ENCODE data around the gene ALDH7A1. TPM values are rescaled to one million over a fixed set of nuclear protein-coding genes. Genes with fewer than 3 reads are reported as not detected.
"Not testable (repeated sequence)": the region's sequence is repeated elsewhere in the genome, so short reads cannot be mapped to it uniquely, and the experiment has no call there.

The ALDH7A1 gene
- total RNA-seq, 1 donor from 2014 or later, result 35.5 TPM

DNA sequence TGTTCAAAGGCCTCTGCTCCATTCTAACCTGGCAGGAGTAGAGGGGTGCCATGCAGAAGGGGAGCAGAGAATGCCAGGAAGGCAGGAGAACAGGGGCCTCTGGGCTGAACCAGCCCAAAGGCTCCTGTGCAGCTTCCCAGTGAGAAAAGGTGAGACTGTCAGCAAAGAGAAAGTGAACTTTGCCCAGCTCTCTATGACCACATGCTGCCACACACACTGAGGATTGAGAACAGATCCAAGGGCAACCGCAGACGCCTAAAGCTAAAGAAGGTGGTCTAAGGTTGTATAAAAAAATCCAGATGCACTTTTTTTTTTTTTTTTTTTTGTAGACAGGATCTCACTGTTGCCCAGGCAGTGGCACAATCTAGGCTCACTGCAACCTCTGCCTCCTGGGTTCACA lies 51.4 kb downstream of the ALDH7A1 start:
- no peak for DNase-seq (ENCODE audit: missing footprints)
- intact Hi-C loops (cut with DNase I), result loop anchor here (5.0 kb wide), 1 partner anchor 49 kb away; no protein-coding TSS in a partner anchor
- no peak for ATAC-seq

GRCh38 chr5:126543009-126543408 lies 52.0 kb downstream of the ALDH7A1 start:
- intact Hi-C loops (cut with DNase I), result loop anchor here (5.0 kb wide), 1 partner anchor 49 kb away; no protein-coding TSS in a partner anchor
- DNase-seq (ENCODE audit: missing footprints) (no peak), ATAC-seq (no peak)

GRCh38 chr5:126542441-126542840 lies 52.6 kb downstream of the ALDH7A1 start:
- ATAC-seq (no peak), DNase-seq (ENCODE audit: missing footprints) (no peak)
- intact Hi-C loops (cut with DNase I), result loop anchor here (5.0 kb wide), 1 partner anchor 50 kb away; no protein-coding TSS in a partner anchor

- ATAC-seq (no peak), DNase-seq (ENCODE audit: missing footprints) (no peak)
- intact Hi-C loops (cut with DNase I), result loop anchor here (5.0 kb wide), 1 partner anchor 52 kb away; no protein-coding TSS in a partner anchor
These were observed 54.4 kb downstream of the ALDH7A1 start for GRCh38 chr5:126540631-126541030.

DNA sequence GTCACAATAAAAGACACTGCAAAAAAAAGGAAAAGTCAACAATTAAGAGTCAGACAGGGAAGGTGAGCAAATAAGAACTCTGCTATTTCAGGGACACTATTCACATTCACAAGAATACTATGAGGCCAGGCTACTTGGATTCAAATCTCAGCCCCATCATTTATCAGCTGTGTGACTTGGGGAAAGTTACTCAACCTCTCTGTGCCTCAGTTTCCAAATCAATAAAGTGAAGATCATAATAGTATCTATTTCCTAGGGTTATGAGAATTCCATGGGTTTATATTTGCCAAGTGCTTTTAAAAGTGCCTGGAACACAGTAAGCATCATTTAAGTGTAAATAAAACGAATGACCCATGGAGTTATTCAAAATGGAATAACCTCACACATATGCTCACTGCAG lies 56.4 kb downstream of the ALDH7A1 start:
- ATAC-seq (no peak), DNase-seq (ENCODE audit: missing footprints) (no peak)
- intact Hi-C loops (cut with DNase I), result loop anchor here (5.0 kb wide), 3 partner anchors 36 to 201 kb away; partner anchors contain the start of gene GRAMD2B

GRCh38 chr5:126536874-126537273 lies 58.1 kb downstream of the ALDH7A1 start:
- intact Hi-C loops (cut with DNase I), result loop anchor here (5.0 kb wide), 3 partner anchors 35 to 200 kb away; partner anchors contain the start of gene GRAMD2B
- peak; percentile 45 for DNase-seq (ENCODE audit: missing footprints)
- no peak for ATAC-seq

- DNase-seq (ENCODE audit: missing footprints) (no peak), ATAC-seq (no peak)
- intact Hi-C loops (cut with DNase I), result loop anchor here (5.0 kb wide), 3 partner anchors 34 to 199 kb away; partner anchors contain the start of gene GRAMD2B
These were observed 59.0 kb downstream of the ALDH7A1 start for GRCh38 chr5:126535856-126536545.

DNA sequence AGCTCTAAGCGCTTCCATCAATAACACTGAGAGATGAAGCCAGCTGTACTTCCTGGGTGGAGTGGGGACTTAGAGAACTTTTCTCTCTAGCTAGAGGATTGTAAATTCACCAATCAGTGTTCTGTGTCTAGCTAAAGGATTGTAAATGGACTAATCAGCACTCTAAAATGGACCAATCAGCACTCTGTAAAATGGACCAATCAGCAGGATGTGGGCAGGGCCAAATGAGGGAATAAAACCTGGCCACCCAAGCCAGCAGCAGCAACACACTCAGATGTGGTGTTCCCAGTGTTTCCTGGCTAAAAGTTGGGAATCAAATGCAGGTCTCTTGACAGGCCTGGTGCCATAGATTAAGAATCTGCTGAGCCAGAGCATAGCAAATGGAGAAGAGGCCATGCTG lies 60.5 kb downstream of the ALDH7A1 start:
- ATAC-seq (no peak), DNase-seq (ENCODE audit: missing footprints) (no peak)
- intact Hi-C loops (cut with DNase I), result no loop called here

DNA sequence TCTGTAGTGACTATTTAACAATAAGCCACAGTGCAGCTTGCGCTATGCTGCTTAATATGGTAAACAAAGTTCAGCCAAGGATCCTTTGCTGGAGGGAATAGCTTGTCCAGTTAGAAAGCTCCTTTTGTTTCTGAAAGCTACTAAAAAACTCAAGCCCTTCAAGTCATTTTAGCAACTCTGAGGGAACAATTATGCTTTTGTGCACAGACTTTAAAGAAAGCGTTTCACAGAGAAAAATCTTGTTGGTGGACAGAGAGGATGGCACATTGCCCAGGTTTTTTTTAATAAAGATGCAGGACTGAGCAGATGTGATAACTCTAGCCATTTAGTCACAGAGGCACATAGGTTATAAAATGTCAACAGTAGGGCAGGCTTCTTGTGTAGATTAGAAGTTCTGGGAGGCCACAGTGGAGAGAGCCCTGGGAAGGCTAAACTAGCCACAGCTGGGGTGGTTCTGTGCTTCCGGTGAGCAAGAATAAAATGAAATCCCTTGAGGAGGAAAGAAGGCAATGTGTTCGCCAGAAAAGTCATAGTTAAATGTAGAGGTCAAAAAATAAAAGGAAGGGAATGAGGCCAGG lies 63.4 kb downstream of the ALDH7A1 start:
- intact Hi-C loops (cut with DNase I), result no loop called here
- peak; percentile 94 for ATAC-seq

GRCh38 chr5:126527892-126528291 lies 67.1 kb downstream of the ALDH7A1 start:
- ATAC-seq (no peak), DNase-seq (ENCODE audit: missing footprints) (no peak)
- intact Hi-C loops (cut with DNase I), result no loop called here

More for the DNA sequence above, 63.4 kb downstream of the ALDH7A1 start:
- peak; percentile 53 for DNase-seq (ENCODE audit: missing footprints)

GRCh38 chr5:126527158-126527557 lies 67.9 kb downstream of the ALDH7A1 start:
- intact Hi-C loops (cut with DNase I), result no loop called here
- ATAC-seq, result no peak
- no peak for DNase-seq (ENCODE audit: missing footprints)

DNA sequence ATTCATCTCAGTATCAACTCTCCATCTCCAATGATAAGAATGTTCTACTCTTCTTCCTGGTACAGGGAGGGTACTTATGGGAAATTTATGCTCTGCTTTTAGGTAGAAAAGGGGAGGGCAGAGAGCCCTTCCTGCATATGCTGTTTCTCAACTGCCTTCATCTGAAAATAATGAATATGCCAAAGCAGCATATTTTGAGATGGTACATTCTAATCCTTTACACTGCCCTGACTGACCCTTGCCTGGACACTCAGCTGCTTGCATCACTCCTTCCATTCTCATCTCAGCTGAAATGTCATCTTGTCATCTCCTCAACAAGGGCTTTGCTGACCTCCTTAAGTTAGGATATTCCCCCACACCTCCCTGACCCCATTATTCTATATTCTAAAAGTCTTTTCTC lies 68.5 kb downstream of the ALDH7A1 start:
- no peak for DNase-seq (ENCODE audit: missing footprints)
- no peak for ATAC-seq
- intact Hi-C loops (cut with DNase I), result no loop called here

DNA sequence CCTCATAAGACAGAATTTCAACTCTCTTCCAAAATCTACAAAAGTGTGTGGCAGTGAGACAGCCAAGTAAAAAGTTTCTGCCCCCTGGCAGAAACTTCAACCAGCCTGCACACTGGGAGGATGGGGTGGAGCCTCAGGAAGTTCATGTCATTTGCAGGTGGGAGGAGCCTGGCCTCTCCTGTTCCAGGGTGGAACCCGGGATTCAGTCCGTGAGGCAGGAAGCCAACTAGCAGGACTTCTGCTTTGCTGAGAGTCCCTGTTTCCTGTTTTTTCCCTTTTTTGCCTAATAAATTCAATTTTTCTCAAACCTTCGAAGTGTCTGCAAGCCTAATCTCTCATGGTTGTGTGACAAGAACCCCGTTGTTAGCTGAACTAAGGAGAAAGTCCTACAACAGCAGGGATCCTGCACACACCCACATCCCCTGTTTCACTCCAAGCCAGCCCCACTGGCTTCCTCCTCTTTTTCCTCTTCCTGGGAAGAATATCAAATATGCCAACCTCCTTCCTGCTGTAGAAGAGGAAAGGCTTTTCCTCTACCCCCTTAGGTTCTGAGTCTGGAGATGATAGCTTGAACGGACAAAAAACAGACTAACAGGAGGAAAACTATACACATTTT lies 69.3 kb downstream of the ALDH7A1 start:
- ATAC-seq (peak; percentile 88), DNase-seq (ENCODE audit: missing footprints) (peak; percentile 81)
- intact Hi-C loops (cut with DNase I), result no loop called here

- intact Hi-C loops (cut with DNase I), result no loop called here
- ATAC-seq (peak; percentile 35), DNase-seq (ENCODE audit: missing footprints) (no peak)
These were observed 71.1 kb downstream of the ALDH7A1 start for GRCh38 chr5:126523818-126524510.

DNA sequence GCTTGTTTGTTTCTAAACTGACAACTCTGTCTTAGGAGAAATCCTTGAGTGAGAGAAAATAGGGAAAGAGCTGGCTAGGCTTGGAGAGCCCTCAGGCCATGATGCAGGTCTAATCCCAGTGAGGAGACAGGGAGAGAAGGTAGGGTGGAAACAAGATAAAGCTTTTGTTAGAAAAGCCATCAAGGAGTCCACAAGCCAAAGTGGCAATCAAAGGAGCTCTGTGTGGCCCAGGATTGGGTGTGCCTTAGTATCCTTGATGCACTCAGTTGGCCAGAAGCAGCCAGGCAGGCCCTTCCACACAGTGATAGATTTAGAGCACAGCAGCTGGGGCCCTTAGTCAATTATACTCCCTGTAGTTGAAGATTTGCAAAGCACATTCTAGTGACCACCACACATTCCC lies 73.9 kb downstream of the ALDH7A1 start:
- no peak for ATAC-seq
- no peak for DNase-seq (ENCODE audit: missing footprints)
- intact Hi-C loops (cut with DNase I), result no loop called here

- ATAC-seq, result no peak
- DNase-seq (ENCODE audit: missing footprints), result no peak
- intact Hi-C loops (cut with DNase I), result no loop called here
These were observed 74.4 kb downstream of the ALDH7A1 start for GRCh38 chr5:126520593-126520953.

- DNase-seq (ENCODE audit: missing footprints), result no peak
- ATAC-seq, result peak; percentile 73
- intact Hi-C loops (cut with DNase I), result no loop called here
These were observed 75.1 kb downstream of the ALDH7A1 start for GRCh38 chr5:126519637-126520592.

- intact Hi-C loops (cut with DNase I); ATAC-seq; DNase-seq (ENCODE audit: missing footprints): not testable (repeated sequence)
These were observed 75.8 kb downstream of the ALDH7A1 start for GRCh38 chr5:126519223-126519622.
